LNCaP clone FGC (cell line): Measurements from ENCODE around the gene ANP32E.
"Not testable (repeated sequence)": the region's sequence is repeated elsewhere in the genome, so short reads cannot be mapped to it uniquely, and the experiment has no call there.

Experiments
- DNase-seq: peaks from one replicate; pipeline ENCODE4 v3.0.0-alpha.2; 2011; ENCODE audit warnings: low read depth
- H3K4me3 ChIP-seq: 2 replicates; pipeline ENCODE4 v1.5.1; 2011; ENCODE audit warnings: mild to moderate bottlenecking, low read depth, low read length, control low read depth
- CTCF ChIP-seq: IDR thresholded peaks from 2 replicates; pipeline ENCODE4 v1.5.1; 2012; ENCODE audit warnings: mild to moderate bottlenecking; ENCODE audit not compliant: control insufficient read depth, insufficient read depth; ENCODE audit errors: extremely low read depth

Gene ANP32E

GRCh38 chr1:150210091-150210490 is 25.8 kb downstream of the ANP32E start:
- TF ChIP-seq CTCF: no peak
- no peak for DNase-seq
- no peak overlapping the region for H3K4me3 ChIP-seq

- not testable (repeated sequence) for DNase-seq, H3K4me3 ChIP-seq
These were observed 27.5 kb downstream of the ANP32E start for GRCh38 chr1:150208460-150208859.

- H3K4me3 ChIP-seq: no peak overlapping the region
- no peak for DNase-seq
- no peak for TF ChIP-seq CTCF
These were observed 28.5 kb downstream of the ANP32E start for GRCh38 chr1:150207281-150207971.

GRCh38 chr1:150196417-150196816 is 39.5 kb downstream of the ANP32E start:
- no peak for DNase-seq
- TF ChIP-seq CTCF: no peak
- no peak overlapping the region for H3K4me3 ChIP-seq

GRCh38 chr1:150194381-150195031 is 41.4 kb downstream of the ANP32E start:
- H3K4me3 ChIP-seq: no peak overlapping the region
- DNase-seq: no peak
- TF ChIP-seq CTCF: no peak

GRCh38 chr1:150192012-150192411 is 43.9 kb downstream of the ANP32E start:
- no peak overlapping the region for H3K4me3 ChIP-seq
- DNase-seq: peak; percentile 31
- no peak for TF ChIP-seq CTCF

- no peak for DNase-seq
- no peak overlapping the region for H3K4me3 ChIP-seq
- no peak for TF ChIP-seq CTCF
These were observed 48.4 kb downstream of the ANP32E start for GRCh38 chr1:150187560-150187931.
